Endodermal cell (in vitro differentiated cells): Measurements from ENCODE around the gene FEM1C. TPM values are rescaled to one million over a fixed set of nuclear protein-coding genes. Genes with fewer than 3 reads are reported as not detected.

Source experiments
- DNase-seq: peaks from one replicate; pipeline ENCODE4 v3.0.0-alpha.2; 2017
- H3K27ac ChIP-seq: 2 replicates; pipeline ENCODE4 v1.5.1; 2013; ENCODE audit warnings: mild to moderate bottlenecking, low read depth, low read length, moderate library complexity
- H3K27me3 ChIP-seq: 2 replicates; pipeline ENCODE4 v1.6.1; 2013; ENCODE audit warnings: mild to moderate bottlenecking, low read length, moderate library complexity; ENCODE audit not compliant: insufficient read depth, control insufficient read depth, poor library complexity, severe bottlenecking
- H3K36me3 ChIP-seq: 2 replicates; pipeline ENCODE4 v1.7.0; 2013; ENCODE audit warnings: mild to moderate bottlenecking, low read length, moderate library complexity; ENCODE audit not compliant: control insufficient read depth, insufficient read depth
- H3K4me1 ChIP-seq: one replicate; pipeline ENCODE4 v1.7.0; 2013; ENCODE audit warnings: low read length; ENCODE audit not compliant: control insufficient read depth, insufficient read depth
- H3K4me3 ChIP-seq: 2 replicates; pipeline ENCODE4 v1.5.1; 2013; ENCODE audit warnings: mild to moderate bottlenecking, low read length, moderate library complexity
- H3K9ac ChIP-seq: 2 replicates; pipeline ENCODE4 v1.6.1; 2013; ENCODE audit warnings: mild to moderate bottlenecking, low read length, moderate library complexity; ENCODE audit not compliant: poor library complexity, severe bottlenecking; ENCODE audit errors: extremely low read depth
- H3K9me3 ChIP-seq: 2 replicates; pipeline ENCODE4 v1.6.1; 2013; ENCODE audit warnings: mild to moderate bottlenecking, low read length, moderate library complexity; ENCODE audit not compliant: control insufficient read depth
- H3K27ac Mint-ChIP-seq: 2 replicates; pipeline ENCODE4 v1.8.0; 2020; ENCODE audit warnings: mixed read lengths
- H3K27me3 Mint-ChIP-seq: 2 replicates; pipeline ENCODE4 v1.8.0; 2021; ENCODE audit warnings: mild to moderate bottlenecking, mixed read lengths; ENCODE audit not compliant: insufficient read depth
- H3K36me3 Mint-ChIP-seq: 2 replicates; pipeline ENCODE4 v1.8.0; 2020; ENCODE audit warnings: low read depth, mixed read lengths
- H3K4me1 Mint-ChIP-seq: 2 replicates; pipeline ENCODE4 v1.8.0; 2020; ENCODE audit warnings: mixed read lengths
- H3K4me3 Mint-ChIP-seq: 2 replicates; pipeline ENCODE4 v1.8.0; 2020; ENCODE audit warnings: mild to moderate bottlenecking, moderate library complexity, mixed read lengths
- H3K9me3 Mint-ChIP-seq: 2 replicates; pipeline ENCODE4 v1.8.0; 2020; ENCODE audit warnings: mild to moderate bottlenecking, mixed read lengths
- CTCF ChIP-seq: fragments of 200-600 bp; sonication (generic); conservative IDR thresholded peaks from 2 replicates; pipeline ENCODE4 v1.5.0; 2021; ENCODE audit warnings: antibody characterized with exemption, mild to moderate bottlenecking
- WGBS, 2 experiments: methylation state at CpG; one replicate each; pipeline versions ENCODE4 v1.1.5 to v1.1.7; 2013; ENCODE audit warnings: missing lambda C conversion rate in 2 of 2, mixed read lengths in 1 of 2; ENCODE audit not compliant: insufficient coverage in 1 of 2, insufficient read length in 1 of 2; 5-methylcytosine and 5-hydroxymethylcytosine counted together
- total RNA-seq, 2 donors: library from RNA; stranded (reverse); fragmentation: NEBNext Ultra II Directional in 1 of 2; extraction: Animal tissue kit (Norgen Biotek cat#: 25700) in 1 of 2; gene quantifications; 2 replicates in 1 of 2; 3 replicates in 1 of 2; pipeline ENCODE4 v1.2.1, GENCODE V29; 2021

FEM1C gene
- total RNA-seq, 2 donors from 2014 or later, result 12.3 to 14.4 TPM

- WGBS, 2 experiments, result 86 to 92% methylated on average over 1 to 3 of the region's 3 CpGs
- Histone ChIP-seq H3K27ac (no peak overlapping the region), H3K4me1 (no peaks in the 10 kb centered on the region), H3K4me3 (no peak overlapping the region), H3K9me3 (no peaks in the 10 kb centered on the region), H3K9ac (no peak overlapping the region), H3K27me3 (no peaks in the 10 kb centered on the region), H3K36me3 (no peaks in the 10 kb centered on the region)
- no peaks in the 10 kb centered on the region for H3K4me1 Mint-ChIP-seq
- no peak overlapping the region for H3K27ac Mint-ChIP-seq
- no peak for DNase-seq
- no peak for TF ChIP-seq CTCF
- no peaks in the 10 kb centered on the region for H3K27me3 Mint-ChIP-seq
- H3K4me3 Mint-ChIP-seq, result no peak overlapping the region
- no peaks in the 10 kb centered on the region for H3K9me3 Mint-ChIP-seq
- H3K36me3 Mint-ChIP-seq, result no peaks in the 10 kb centered on the region
Observed at GRCh38 chr5:115579216-115579615, 34.6 kb upstream of the FEM1C start.

GRCh38 chr5:115578657-115579056 is 34.1 kb upstream of the FEM1C start:
- no peak for TF ChIP-seq CTCF
- no peaks in the 10 kb centered on the region for H3K4me1 ChIP-seq
- no peak for DNase-seq
- no peak overlapping the region for H3K27ac Mint-ChIP-seq
- H3K27me3 Mint-ChIP-seq, result no peaks in the 10 kb centered on the region
- H3K9ac ChIP-seq, result no peak overlapping the region
- no peak overlapping the region for H3K4me3 Mint-ChIP-seq
- H3K27ac ChIP-seq, result no peak overlapping the region
- H3K4me3 ChIP-seq, result no peak overlapping the region
- 98% methylated on average over 3 of the region's 3 CpGs; no CpG with 5 or more reads in 1 of the 2 experiments for WGBS, 2 experiments
- H3K36me3 ChIP-seq, result no peaks in the 10 kb centered on the region
- no peaks in the 10 kb centered on the region for H3K4me1 Mint-ChIP-seq
- no peaks in the 10 kb centered on the region for H3K9me3 ChIP-seq
- no peaks in the 10 kb centered on the region for H3K9me3 Mint-ChIP-seq
- no peaks in the 10 kb centered on the region for H3K36me3 Mint-ChIP-seq
- H3K27me3 ChIP-seq, result no peaks in the 10 kb centered on the region

GRCh38 chr5:115577741-115578140 is 33.2 kb upstream of the FEM1C start:
- no peak for TF ChIP-seq CTCF
- H3K9me3 Mint-ChIP-seq, result no peaks in the 10 kb centered on the region

More at GRCh38 chr5:115577741-115578140, 33.2 kb upstream of the FEM1C start:
- Histone ChIP-seq H3K36me3 (no peaks in the 10 kb centered on the region), H3K4me1 (no peaks in the 10 kb centered on the region), H3K9ac (no peak overlapping the region), H3K27me3 (no peaks in the 10 kb centered on the region), H3K9me3 (no peaks in the 10 kb centered on the region), H3K27ac (no peak overlapping the region), H3K4me3 (no peak overlapping the region)
- Mint-ChIP-seq H3K27ac (no peak overlapping the region), H3K4me1 (no peaks in the 10 kb centered on the region), H3K36me3 (no peaks in the 10 kb centered on the region), H3K27me3 (no peaks in the 10 kb centered on the region), H3K4me3 (no peak overlapping the region)
- 94% methylated on average over 5 of the region's 6 CpGs for WGBS, 2 experiments
- DNase-seq, result no peak
